ENCODE measurements around the gene CAD. TPM values are rescaled to one million over a fixed set of nuclear protein-coding genes. Genes with fewer than 3 reads are reported as not detected.

Gene CAD
- total RNA-seq, 2 experiments from 2014 or later, result 125 to 127 TPM

- DNase-seq (no peak), ATAC-seq (no peak)
- intact Hi-C loops (cut with micrococcal nuclease), result loop anchor here (2.0 to 5.0 kb wide), 3 partner anchors 32 to 319 kb away; no protein-coding TSS in a partner anchor
- ChIA-PET CTCF (interaction anchor here (1.6 to 7.4 kb wide), 20 partner anchors 10 to 321 kb away, joined by 5 to 122 read pairs (median 15); partner anchors contain the start of genes ABHD1 and MPV17), POLR2A (interaction anchor here (0.8 to 2.2 kb wide), 2 partner anchors 12 to 31 kb away, joined by 3 to 6 read pairs; no protein-coding TSS in a partner anchor)
- Mint-ChIP-seq H3K27me3 (peaks cover 8% of the 10 kb centered on the region), H3K9me3 (no peaks in the 10 kb centered on the region), H3K4me1 (ENCODE audit: low read depth) (peaks cover 6% of the 10 kb centered on the region), H3K27ac (no peak overlapping the region), H3K4me3 (no peak overlapping the region), H3K36me3 (ENCODE audit: low read depth) (no peaks in the 10 kb centered on the region)
- no peak for TF ChIP-seq CTCF (IDR thresholded peaks at IDR 0.05)
Measured at GRCh38 chr2:27280826-27281225, 63.7 kb downstream of the CAD start.

- no peak for TF ChIP-seq CTCF (IDR thresholded peaks at IDR 0.05)
- Mint-ChIP-seq H3K27ac (no peak overlapping the region), H3K36me3 (ENCODE audit: low read depth) (no peaks in the 10 kb centered on the region), H3K9me3 (no peaks in the 10 kb centered on the region), H3K27me3 (peaks cover 8% of the 10 kb centered on the region), H3K4me1 (ENCODE audit: low read depth) (peaks cover 6% of the 10 kb centered on the region), H3K4me3 (no peak overlapping the region)
- no peak for ATAC-seq
- ChIA-PET CTCF (interaction anchor here (2.0 to 7.4 kb wide), 12 partner anchors 10 to 188 kb away, joined by 5 to 122 read pairs (median 28); partner anchors contain the start of genes ABHD1 and MPV17), POLR2A (interaction anchor here (0.8 to 2.2 kb wide), 4 partner anchors 11 to 62 kb away, joined by 3 to 6 read pairs (median 4); no protein-coding TSS in a partner anchor)
- intact Hi-C loops (cut with micrococcal nuclease), result loop anchor here (2.0 to 5.0 kb wide), 3 partner anchors 33 to 319 kb away; no protein-coding TSS in a partner anchor
- no peak for DNase-seq
Measured at GRCh38 chr2:27281442-27281841, 64.3 kb downstream of the CAD start.

- intact Hi-C loops (cut with micrococcal nuclease), result loop anchor here (2.0 to 5.0 kb wide), 3 partner anchors 33 to 320 kb away; no protein-coding TSS in a partner anchor
- DNase-seq (no peak), ATAC-seq (no peak)
- Mint-ChIP-seq H3K36me3 (ENCODE audit: low read depth) (no peaks in the 10 kb centered on the region), H3K9me3 (no peaks in the 10 kb centered on the region), H3K27ac (no peak within 1 kb of the TSS), H3K4me3 (no peak within 1 kb of the TSS), H3K27me3 (peaks cover 8% of the 10 kb centered on the region), H3K4me1 (ENCODE audit: low read depth) (peaks cover 6% of the 10 kb centered on the region)
- TF ChIP-seq CTCF (IDR thresholded peaks at IDR 0.05), result no peak
- CTCF ChIA-PET, result interaction anchor here (1.2 to 7.4 kb wide), 11 partner anchors 9 to 189 kb away, joined by 3 to 122 read pairs (median 27); no protein-coding TSS in a partner anchor
- POLR2A ChIA-PET, result interaction anchor here (1.7 to 2.2 kb wide), 3 partner anchors 11 to 62 kb away, joined by 4 to 6 read pairs (median 4); no protein-coding TSS in a partner anchor
Measured at GRCh38 chr2:27281855-27282559, 64.8 kb downstream of the CAD start, which contains the start of gene TRIM54. TSS of gene TRIM54 (plus strand) at chr2:27282429. CDS start at chr2:27282732, 303 bp downstream.

GRCh38 chr2:27282892-27283291 lies 65.7 kb downstream of the CAD start:
- Mint-ChIP-seq H3K4me3 (no peak overlapping the region), H3K4me1 (ENCODE audit: low read depth) (peaks cover 6% of the 10 kb centered on the region), H3K36me3 (ENCODE audit: low read depth) (no peaks in the 10 kb centered on the region), H3K27me3 (peaks cover 4% of the 10 kb centered on the region), H3K27ac (no peak overlapping the region), H3K9me3 (no peaks in the 10 kb centered on the region)
- POLR2A ChIA-PET, result interaction anchor here (0.9 to 2.2 kb wide), 5 partner anchors 10 to 61 kb away, joined by 3 to 6 read pairs (median 4); no protein-coding TSS in a partner anchor
- DNase-seq (no peak), ATAC-seq (no peak)
- intact Hi-C loops (cut with micrococcal nuclease), result loop anchor here (5.0 kb wide), 2 partner anchors 186 to 321 kb away; no protein-coding TSS in a partner anchor
- CTCF ChIA-PET, result interaction anchor here (1.2 to 7.4 kb wide), 7 partner anchors 8 to 186 kb away, joined by 3 to 122 read pairs (median 59); no protein-coding TSS in a partner anchor
- no peak for TF ChIP-seq CTCF (IDR thresholded peaks at IDR 0.05)
